Adrenal gland (tissue), 12 donors: ENCODE measurements around the gene TECTB. TPM values are rescaled to one million over a fixed set of nuclear protein-coding genes. Genes with fewer than 3 reads are reported as not detected.

ENCODE experiments used
- DNase-seq, 7 donors: peaks; one replicate each; pipeline ENCODE4 v3.0.0-alpha.2; 2019 to 2020
- H3K27ac ChIP-seq, 5 donors: fragments of 200-600 bp; sonication (generic) in 4 of 5; 1 replicate in 3 of 5; 2 replicates in 2 of 5; pipeline versions ENCODE4 v1.5.1 to v1.8.0; 2016 to 2020; ENCODE audit warnings: mild to moderate bottlenecking in 1 of 5
- H3K27me3 ChIP-seq: fragments of 200-600 bp; 2 replicates; pipeline ENCODE4 v1.8.0; 2021
- H3K36me3 ChIP-seq, 2 donors: fragments of 200-600 bp; replicated peaks in 1 of 2; 1 replicate in 1 of 2; 2 replicates in 1 of 2; pipeline versions ENCODE4 v1.5.1 to v1.8.0; 2018 to 2022
- H3K4me1 ChIP-seq, 2 donors: fragments of 200-600 bp; replicated peaks in 1 of 2; 1 replicate in 1 of 2; 2 replicates in 1 of 2; pipeline versions ENCODE4 v1.5.1 to v1.8.0; 2018 to 2021
- H3K4me3 ChIP-seq, 4 donors: fragments of 200-600 bp; sonication (generic) in 3 of 4; one replicate each; pipeline ENCODE4 v1.5.1; 2016 to 2018
- H3K9me3 ChIP-seq, 3 donors: fragments of 200-600 bp; sonication (generic) in 1 of 3; replicated peaks in 1 of 3; 1 replicate in 2 of 3; 2 replicates in 1 of 3; pipeline versions ENCODE4 v1.5.1 to v1.8.0; 2016 to 2021
- POLR2A ChIP-seq, 2 donors: fragments of 450-650 bp; IDR thresholded peaks; one replicate each; pipeline ENCODE4 v1.6.1; 2017; ENCODE audit warnings: antibody characterized with exemption in 2 of 2, mild to moderate bottlenecking in 2 of 2, moderate library complexity in 1 of 2
- WGBS, 4 donors: extraction: QIAGEN DNeasy Blood & Tissue Kit in 2 of 4; methylation state at CpG; one replicate each; pipeline versions ENCODE4 v1.1.5 to v1.1.7; 2013 to 2017; 5-methylcytosine and 5-hydroxymethylcytosine counted together
- intact Hi-C, 2 donors: fragments of 100-400 bp; cut with DNase I; formaldehyde crosslinking; loops; one replicate each; pipeline versions ENCODE4 v1.14.1 to v1.15.0; 2022 to 2023
- polyA plus RNA-seq, 3 donors: library from polyadenylated mRNA; stranded (reverse); fragments of 200-250 nt in 2 of 3; fragments of 350-450 nt in 1 of 3; fragmentation: Illumina TruSeq in 1 of 3; extraction: RNeasy Lipid Tissue Mini Kit (QIAGEN cat#74804) in 1 of 3; gene quantifications; one replicate each; pipeline ENCODE4 v1.2.3, GENCODE V29; 2013 to 2014
- total RNA-seq, 9 donors: library from RNA; depleted of rRNA in 4 of 9; stranded (reverse); fragments of >200 nt in 4 of 9; fragments of 120-200 nt in 1 of 9; fragmentation: NEBNext Ultra II Directional in 1 of 9; extraction: Animal tissue kit (Norgen Biotek cat#: 25700) in 1 of 9; gene quantifications; one replicate each; pipeline versions ENCODE4 v1.1.0 to v1.2.4, GENCODE V29; 2013 to 2023
- TF ChIP-seq, protein P1 (sequence below), 6 experiments: fragments of 450-650 bp in 4 of 6; fragments of 200-600 bp in 2 of 6; sonication (generic) in 1 of 6; IDR thresholded peaks; 1 replicate in 5 of 6; 2 replicates in 1 of 6; pipeline versions ENCODE4 v1.5.1 to v1.8.0; 2016 to 2021; ENCODE audit warnings: antibody characterized with exemption in 6 of 6, mild to moderate bottlenecking in 2 of 6, moderate library complexity in 1 of 6
- donor health status: healthy with polysubstance abuse.
- donor health status: Bipolar disorder and iron deficiency.
- donor health status: DM: yes; HTN: yes; CAD: no.
- donor health status: DM: no; HTN: no; CAD: no.
- donor health status: DM: no; HTN: no; CAD: no.
- donor health status: DM: yes; HTN: yes; CAD: no.

The TECTB gene
- total and polyA plus RNA-seq, 12 donors = not detected

DNA sequence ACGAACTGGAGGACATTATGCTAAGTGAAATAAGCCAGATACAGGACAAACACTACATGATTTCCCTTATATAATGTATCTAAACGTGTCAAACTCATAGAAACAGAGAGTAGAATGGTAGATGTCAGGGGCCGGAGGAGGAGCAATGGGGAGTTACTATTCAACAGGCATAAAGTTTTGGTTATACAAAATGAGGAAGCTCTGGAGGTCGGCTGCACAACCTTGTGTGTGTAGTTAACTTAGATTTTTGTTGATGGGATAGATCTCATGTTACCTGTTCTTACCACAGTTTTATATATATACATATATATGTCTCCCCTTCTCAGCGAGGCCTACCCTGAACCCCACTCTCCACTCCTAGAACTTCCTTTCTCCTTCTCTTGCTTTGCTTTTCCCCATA lies 22.4 kb upstream of the TECTB start:
- intact Hi-C loops = no loop called here
- H3K36me3 ChIP-seq = no peaks in the 10 kb centered on the region
- peaks cover 0 to 4% (median 0%) of the 10 kb centered on the region in 3 donors for H3K9me3 ChIP-seq
- no peaks in the 10 kb centered on the region for H3K27me3 ChIP-seq
- TF ChIP-seq, protein P1, sequence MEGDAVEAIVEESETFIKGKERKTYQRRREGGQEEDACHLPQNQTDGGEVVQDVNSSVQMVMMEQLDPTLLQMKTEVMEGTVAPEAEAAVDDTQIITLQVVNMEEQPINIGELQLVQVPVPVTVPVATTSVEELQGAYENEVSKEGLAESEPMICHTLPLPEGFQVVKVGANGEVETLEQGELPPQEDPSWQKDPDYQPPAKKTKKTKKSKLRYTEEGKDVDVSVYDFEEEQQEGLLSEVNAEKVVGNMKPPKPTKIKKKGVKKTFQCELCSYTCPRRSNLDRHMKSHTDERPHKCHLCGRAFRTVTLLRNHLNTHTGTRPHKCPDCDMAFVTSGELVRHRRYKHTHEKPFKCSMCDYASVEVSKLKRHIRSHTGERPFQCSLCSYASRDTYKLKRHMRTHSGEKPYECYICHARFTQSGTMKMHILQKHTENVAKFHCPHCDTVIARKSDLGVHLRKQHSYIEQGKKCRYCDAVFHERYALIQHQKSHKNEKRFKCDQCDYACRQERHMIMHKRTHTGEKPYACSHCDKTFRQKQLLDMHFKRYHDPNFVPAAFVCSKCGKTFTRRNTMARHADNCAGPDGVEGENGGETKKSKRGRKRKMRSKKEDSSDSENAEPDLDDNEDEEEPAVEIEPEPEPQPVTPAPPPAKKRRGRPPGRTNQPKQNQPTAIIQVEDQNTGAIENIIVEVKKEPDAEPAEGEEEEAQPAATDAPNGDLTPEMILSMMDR (IDR thresholded peaks at IDR 0.05) = no peak
- TF ChIP-seq POLR2A (IDR thresholded peaks at IDR 0.05) = no peak
- H3K4me1 ChIP-seq = peaks cover 0 to 9% of the 10 kb centered on the region in 2 donors
- H3K27ac ChIP-seq = peak overlapping the region in 2 of 5 donors; percentile 1 to 46
- DNase-seq = no peak
- whole genome bisulfite sequencing, 4 donors = 80 to 88% (median 86%) methylated on average over 5 of the region's 5 CpGs
- no peak overlapping the region for H3K4me3 ChIP-seq

DNA sequence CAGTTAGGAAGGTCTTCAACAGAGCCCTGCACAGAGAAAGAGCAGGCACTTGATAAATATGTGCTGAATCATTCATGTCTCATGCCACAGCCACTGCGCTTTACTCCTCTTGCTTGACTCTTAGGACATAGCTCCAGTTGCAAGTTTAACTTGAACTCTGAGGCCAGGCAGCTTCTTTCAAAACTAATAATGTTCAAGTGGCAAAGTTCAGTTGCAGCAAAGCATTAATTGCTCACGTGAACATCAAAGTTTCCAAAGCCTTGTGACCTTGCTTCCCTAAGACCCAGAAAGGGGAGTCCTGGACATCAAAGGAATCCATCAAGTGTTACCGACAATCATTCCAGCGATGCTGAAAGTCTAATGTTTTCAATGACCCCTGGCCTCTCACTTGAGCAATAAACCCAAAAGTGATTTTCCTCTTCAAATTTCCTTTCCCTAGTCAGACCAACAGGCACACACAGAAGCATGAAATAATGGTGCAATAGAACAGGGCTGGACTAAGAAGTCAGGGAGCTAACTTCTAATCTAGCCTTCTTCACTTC lies 21.8 kb upstream of the TECTB start:
- DNase-seq = peak in 6 of 7 donors; percentile 29 to 69 (median 57)
- 23 to 38% (median 32%) methylated on average over 4 of the region's 4 CpGs for WGBS, 4 donors
- H3K4me3 ChIP-seq = no peak overlapping the region
- H3K36me3 ChIP-seq = no peaks in the 10 kb centered on the region
- H3K9me3 ChIP-seq = peaks cover 0 to 4% (median 0%) of the 10 kb centered on the region in 3 donors
- H3K4me1 ChIP-seq = peaks cover 0 to 11% of the 10 kb centered on the region in 2 donors
- H3K27ac ChIP-seq = peak overlapping the region in 2 of 5 donors; percentile 1 to 46
- TF ChIP-seq POLR2A (IDR thresholded peaks at IDR 0.05) = no peak
- TF ChIP-seq, protein P1 (IDR thresholded peaks at IDR 0.05) = no peak
- intact Hi-C loops = no loop called here
- H3K27me3 ChIP-seq = no peaks in the 10 kb centered on the region

DNA sequence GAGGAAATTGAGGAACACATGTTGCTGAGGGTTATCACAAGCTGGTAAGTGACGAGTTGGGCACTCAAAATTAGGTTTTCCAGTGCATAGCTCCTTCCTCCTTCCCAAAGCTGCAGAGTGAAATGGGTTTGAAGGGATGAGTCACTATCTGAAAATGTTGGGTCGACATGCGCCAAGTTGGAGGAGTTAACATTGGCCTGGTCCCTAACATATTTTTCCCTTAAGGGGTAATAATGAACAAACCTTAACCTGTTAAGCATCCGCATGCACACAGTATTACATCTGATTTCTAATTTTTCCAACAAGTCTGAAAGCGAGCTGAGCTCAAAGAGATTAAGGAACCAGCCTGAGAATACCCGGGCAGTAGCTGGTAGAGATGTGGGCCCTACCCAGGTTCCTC lies 20.7 kb upstream of the TECTB start:
- H3K27ac ChIP-seq = no peak overlapping the region
- no peak overlapping the region for H3K4me3 ChIP-seq
- H3K27me3 ChIP-seq = no peaks in the 10 kb centered on the region
- H3K4me1 ChIP-seq = peaks cover 0 to 11% of the 10 kb centered on the region in 2 donors
- WGBS, 4 donors = 88 to 93% (median 91%) methylated on average over 6 of the region's 6 CpGs
- H3K9me3 ChIP-seq = peaks cover 0 to 4% (median 0%) of the 10 kb centered on the region in 3 donors
- intact Hi-C loops = no loop called here
- no peaks in the 10 kb centered on the region for H3K36me3 ChIP-seq
- no peak for DNase-seq
- TF ChIP-seq POLR2A (IDR thresholded peaks at IDR 0.05) = no peak
- TF ChIP-seq, protein P1 (IDR thresholded peaks at IDR 0.05) = no peak

DNA sequence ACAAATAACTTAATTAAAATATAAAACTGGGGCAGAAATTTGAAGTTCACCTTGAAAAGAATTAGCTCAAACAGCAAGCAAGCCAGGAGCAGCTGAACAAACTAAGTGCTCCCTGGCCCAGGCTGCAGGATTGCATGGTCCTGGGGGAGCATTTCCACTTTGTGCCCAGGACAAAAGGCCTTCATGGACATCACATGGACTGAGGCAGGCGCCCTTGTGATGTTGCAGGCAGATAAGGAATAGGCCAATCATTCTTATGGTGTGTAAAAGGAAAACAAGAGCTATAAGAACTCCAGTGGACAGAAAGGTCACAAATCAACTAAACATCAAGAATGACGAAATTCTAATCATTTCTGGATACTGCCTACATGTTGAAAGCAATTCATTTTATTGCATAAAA lies 17.5 kb upstream of the TECTB start:
- intact Hi-C loops = no loop called here
- peak; percentile 73 to 94 (median 91) for DNase-seq
- H3K27ac ChIP-seq = peak overlapping the region; percentile 35 to 84 (median 70)
- 12 to 29% (median 20%) methylated on average over 2 of the region's 2 CpGs for WGBS, 4 donors
- no peaks in the 10 kb centered on the region for H3K27me3 ChIP-seq
- H3K4me1 ChIP-seq = peaks cover 0 to 11% of the 10 kb centered on the region in 2 donors
- H3K36me3 ChIP-seq = no peaks in the 10 kb centered on the region
- peak in 1 of 2 donors; percentile 52 for TF ChIP-seq POLR2A (IDR thresholded peaks at IDR 0.05)
- TF ChIP-seq, protein P1 (IDR thresholded peaks at IDR 0.05) = no peak
- H3K9me3 ChIP-seq = no peaks in the 10 kb centered on the region
- no peak overlapping the region for H3K4me3 ChIP-seq
